DOHH2 (cell line): ENCODE results near the gene FBRSL1.

Experiments
- H3F3A ChIP-seq: fragments of 200-600 bp; sonication (generic), shearing (Covaris generic); 2 replicates; pipeline ENCODE4 v1.6.0; 2016; ENCODE audit warnings: antibody characterized with exemption, mild to moderate bottlenecking; ENCODE audit not compliant: control insufficient read depth, insufficient read depth
- H3K27ac ChIP-seq: fragments of 200-600 bp; sonication (generic); 2 replicates; pipeline ENCODE4 v1.5.1; 2014; ENCODE audit warnings: low read depth, mild to moderate bottlenecking, low read length, moderate library complexity
- H3K27me3 ChIP-seq: fragments of 200-600 bp; sonication (generic); 2 replicates; pipeline ENCODE4 v1.6.1; 2014; ENCODE audit warnings: mild to moderate bottlenecking, low read length, mixed read lengths; ENCODE audit not compliant: control insufficient read depth
- H3K36me3 ChIP-seq: fragments of 200-600 bp; sonication (generic); 2 replicates; pipeline ENCODE4 v1.6.1; 2014; ENCODE audit warnings: mild to moderate bottlenecking, low read length, moderate library complexity, mixed read lengths; ENCODE audit not compliant: control insufficient read depth
- H3K4me1 ChIP-seq: fragments of 200-600 bp; sonication (generic); 2 replicates; pipeline ENCODE4 v1.6.1; 2014; ENCODE audit warnings: mild to moderate bottlenecking, low read length, mixed read lengths; ENCODE audit not compliant: control insufficient read depth
- H3K4me2 ChIP-seq: fragments of 200-600 bp; sonication (generic); 2 replicates; pipeline ENCODE4 v1.6.0; 2014; ENCODE audit warnings: mild to moderate bottlenecking, low read length, moderate library complexity
- H3K4me3 ChIP-seq: fragments of 200-600 bp; sonication (generic); 2 replicates; pipeline ENCODE4 v1.5.1; 2014; ENCODE audit warnings: mild to moderate bottlenecking, low read length, mixed read lengths
- H3K79me2 ChIP-seq: fragments of 200-600 bp; sonication (generic); 2 replicates; pipeline ENCODE4 v1.6.1; 2014; ENCODE audit warnings: mild to moderate bottlenecking, low read length, mixed read lengths; ENCODE audit not compliant: control insufficient read depth
- H3K9me2 ChIP-seq: fragments of 200-600 bp; sonication (generic); replicated peaks from 2 replicates; pipeline ENCODE4 v1.6.1; 2014; ENCODE audit warnings: mild to moderate bottlenecking, low read length, mixed read lengths; ENCODE audit not compliant: control insufficient read depth
- H3K9me3 ChIP-seq: fragments of 200-600 bp; sonication (generic); 2 replicates; pipeline ENCODE4 v1.6.1; 2014; ENCODE audit warnings: antibody characterized with exemption, low read length, mixed read lengths; ENCODE audit not compliant: control insufficient read depth, insufficient read depth
- H4K20me1 ChIP-seq: fragments of 200-600 bp; sonication (generic); 2 replicates; pipeline ENCODE4 v1.6.0; 2014; ENCODE audit warnings: low read depth, mild to moderate bottlenecking, antibody characterized with exemption, low read length, moderate library complexity; ENCODE audit not compliant: control insufficient read depth, insufficient read depth
- EZH2phosphoT487 ChIP-seq: fragments of 200-600 bp; sonication (generic); IDR thresholded peaks from 2 replicates; pipeline ENCODE4 v1.6.1; 2017; ENCODE audit warnings: borderline replicate concordance, mild to moderate bottlenecking, antibody characterized with exemption, low read length, moderate library complexity, mixed read lengths
- TF ChIP-seq, protein P1 (sequence below): fragments of 200-600 bp; sonication (generic); IDR thresholded peaks from one replicate; pipeline ENCODE4 v1.5.1; 2014; ENCODE audit warnings: antibody characterized with exemption, mild to moderate bottlenecking, low read depth, low read length; ENCODE audit not compliant: poor library complexity, severe bottlenecking

The FBRSL1 gene

DNA sequence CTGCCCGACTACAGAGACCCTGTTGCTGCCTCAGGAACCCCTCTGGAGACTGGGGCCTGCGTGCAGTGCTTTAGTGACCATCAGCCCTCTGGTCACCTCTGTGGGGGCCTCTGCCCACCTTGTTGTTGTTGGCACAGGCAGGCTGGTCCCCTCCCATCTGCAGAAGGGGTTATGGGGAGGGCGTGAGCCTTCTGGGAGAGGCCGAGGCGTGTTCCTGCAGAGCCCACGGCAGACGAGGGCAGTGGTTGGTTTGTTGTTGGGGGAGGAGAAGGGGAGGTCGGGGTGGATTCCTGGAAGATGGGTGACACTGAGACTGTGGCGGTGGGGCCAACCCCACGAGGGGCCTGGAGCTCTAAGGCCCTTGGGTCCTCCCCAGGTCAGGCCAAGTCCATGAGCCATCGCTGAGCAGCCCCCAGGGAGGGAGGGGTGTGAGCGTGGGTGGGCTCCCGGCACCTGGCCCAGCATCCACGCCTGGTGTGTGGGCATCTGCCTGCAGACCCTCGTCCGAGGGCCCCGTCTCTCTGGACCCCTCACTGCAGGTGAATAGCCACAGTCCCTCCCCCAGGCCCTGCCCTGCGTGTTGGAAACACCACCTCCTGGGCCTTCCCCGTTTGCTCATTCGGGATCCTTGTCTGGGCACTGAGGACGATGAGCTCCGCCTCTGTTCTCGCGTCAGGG is 23.6 kb downstream of the FBRSL1 start:
- Histone ChIP-seq H3K27ac (no peak overlapping the region), H3K4me2 (no peak overlapping the region)

DNA sequence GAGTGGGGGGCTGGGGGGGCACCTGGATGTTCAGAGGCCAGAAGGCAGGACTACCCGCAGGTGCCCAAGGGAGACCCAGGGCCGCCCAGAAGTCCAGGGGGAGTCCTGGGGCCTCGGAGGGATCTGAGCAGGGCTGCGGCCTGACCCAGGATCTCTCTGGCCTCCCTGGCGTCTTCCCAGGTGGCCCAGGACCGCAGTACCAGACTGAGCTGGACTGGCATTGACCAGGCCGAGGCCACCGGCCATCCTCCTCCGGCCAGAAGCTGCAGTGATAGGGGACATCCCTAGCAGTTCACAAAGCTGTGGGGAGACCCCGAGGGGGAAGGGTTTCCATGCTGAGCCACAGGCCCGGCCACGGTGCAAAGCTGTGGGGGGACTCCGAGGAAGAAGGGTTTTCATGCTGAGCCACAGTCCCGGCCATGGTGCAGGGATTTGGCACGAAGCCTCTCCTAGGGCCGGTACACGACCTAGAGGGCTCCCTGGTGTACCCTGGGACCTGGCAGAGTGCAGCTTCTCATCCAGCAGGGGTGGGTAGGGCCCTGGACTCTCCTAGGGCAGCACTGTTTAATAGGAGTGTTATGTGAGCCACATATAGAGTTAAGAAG is 24.4 kb downstream of the FBRSL1 start:
- Histone ChIP-seq H3K4me1 (no peaks in the 10 kb centered on the region), H3K4me2 (no peak overlapping the region), H3K27ac (no peak overlapping the region), H3K79me2 (no peaks in the 10 kb centered on the region), H3K4me3 (no peak overlapping the region), H3K9me2 (no peaks in the 10 kb centered on the region), H3K36me3 (no peaks in the 10 kb centered on the region), H4K20me1 (no peaks in the 10 kb centered on the region), H3K9me3 (peaks cover 11% of the 10 kb centered on the region; the same call in 1 of the 2 replicates), H3K27me3 (no peaks in the 10 kb centered on the region), H3F3A (no peaks in the 10 kb centered on the region)
- TF ChIP-seq, protein P1, sequence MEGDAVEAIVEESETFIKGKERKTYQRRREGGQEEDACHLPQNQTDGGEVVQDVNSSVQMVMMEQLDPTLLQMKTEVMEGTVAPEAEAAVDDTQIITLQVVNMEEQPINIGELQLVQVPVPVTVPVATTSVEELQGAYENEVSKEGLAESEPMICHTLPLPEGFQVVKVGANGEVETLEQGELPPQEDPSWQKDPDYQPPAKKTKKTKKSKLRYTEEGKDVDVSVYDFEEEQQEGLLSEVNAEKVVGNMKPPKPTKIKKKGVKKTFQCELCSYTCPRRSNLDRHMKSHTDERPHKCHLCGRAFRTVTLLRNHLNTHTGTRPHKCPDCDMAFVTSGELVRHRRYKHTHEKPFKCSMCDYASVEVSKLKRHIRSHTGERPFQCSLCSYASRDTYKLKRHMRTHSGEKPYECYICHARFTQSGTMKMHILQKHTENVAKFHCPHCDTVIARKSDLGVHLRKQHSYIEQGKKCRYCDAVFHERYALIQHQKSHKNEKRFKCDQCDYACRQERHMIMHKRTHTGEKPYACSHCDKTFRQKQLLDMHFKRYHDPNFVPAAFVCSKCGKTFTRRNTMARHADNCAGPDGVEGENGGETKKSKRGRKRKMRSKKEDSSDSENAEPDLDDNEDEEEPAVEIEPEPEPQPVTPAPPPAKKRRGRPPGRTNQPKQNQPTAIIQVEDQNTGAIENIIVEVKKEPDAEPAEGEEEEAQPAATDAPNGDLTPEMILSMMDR: no peak
- no peak for TF ChIP-seq EZH2phosphoT487

More for the DNA sequence above, 23.6 kb downstream of the FBRSL1 start:
- Histone ChIP-seq H3K36me3 (peaks cover 2% of the 10 kb centered on the region; the same call in 1 of the 2 replicates), H3K9me3 (peaks cover 4% of the 10 kb centered on the region; the same call in 1 of the 2 replicates), H3F3A (no peaks in the 10 kb centered on the region), H4K20me1 (no peaks in the 10 kb centered on the region), H3K9me2 (no peaks in the 10 kb centered on the region), H3K4me3 (no peak overlapping the region), H3K79me2 (no peaks in the 10 kb centered on the region), H3K27me3 (no peaks in the 10 kb centered on the region), H3K4me1 (no peaks in the 10 kb centered on the region)
- TF ChIP-seq, protein P1: no peak
- TF ChIP-seq EZH2phosphoT487: no peak

DNA sequence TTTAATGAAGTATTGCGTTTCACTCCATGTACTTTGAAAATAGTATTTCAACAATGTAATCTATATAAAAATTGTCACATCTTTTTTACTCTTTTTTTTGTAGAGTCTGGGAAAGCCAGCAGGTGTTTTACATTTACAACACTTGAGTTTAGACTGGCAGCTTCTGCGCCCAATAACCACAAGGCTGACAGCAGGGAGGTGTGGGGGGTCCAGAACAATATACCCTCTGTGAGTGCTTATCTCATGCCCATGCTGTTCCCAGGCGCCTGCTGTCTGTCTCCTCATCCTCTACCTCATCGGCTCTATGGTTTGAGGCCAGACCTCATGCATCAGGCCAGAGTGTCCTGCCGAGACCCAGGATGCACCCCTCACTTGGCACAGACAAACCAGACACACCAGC is 24.9 kb downstream of the FBRSL1 start:
- no peak overlapping the region for H3K27ac ChIP-seq
- peaks cover 13% of the 10 kb centered on the region; the same call in 1 of the 2 replicates for H3K9me3 ChIP-seq
- H3K27me3 ChIP-seq: no peaks in the 10 kb centered on the region
- no peak overlapping the region for H3K4me2 ChIP-seq
- H3K79me2 ChIP-seq: no peaks in the 10 kb centered on the region
- H3K9me2 ChIP-seq: no peaks in the 10 kb centered on the region
- TF ChIP-seq EZH2phosphoT487: no peak
- TF ChIP-seq, protein P1: no peak
- H3K4me1 ChIP-seq: no peaks in the 10 kb centered on the region
- no peak overlapping the region for H3K4me3 ChIP-seq
- H4K20me1 ChIP-seq: no peaks in the 10 kb centered on the region
- no peaks in the 10 kb centered on the region for H3F3A ChIP-seq
- no peaks in the 10 kb centered on the region for H3K36me3 ChIP-seq
